ENCODE data around the gene SBNO2.

DNA sequence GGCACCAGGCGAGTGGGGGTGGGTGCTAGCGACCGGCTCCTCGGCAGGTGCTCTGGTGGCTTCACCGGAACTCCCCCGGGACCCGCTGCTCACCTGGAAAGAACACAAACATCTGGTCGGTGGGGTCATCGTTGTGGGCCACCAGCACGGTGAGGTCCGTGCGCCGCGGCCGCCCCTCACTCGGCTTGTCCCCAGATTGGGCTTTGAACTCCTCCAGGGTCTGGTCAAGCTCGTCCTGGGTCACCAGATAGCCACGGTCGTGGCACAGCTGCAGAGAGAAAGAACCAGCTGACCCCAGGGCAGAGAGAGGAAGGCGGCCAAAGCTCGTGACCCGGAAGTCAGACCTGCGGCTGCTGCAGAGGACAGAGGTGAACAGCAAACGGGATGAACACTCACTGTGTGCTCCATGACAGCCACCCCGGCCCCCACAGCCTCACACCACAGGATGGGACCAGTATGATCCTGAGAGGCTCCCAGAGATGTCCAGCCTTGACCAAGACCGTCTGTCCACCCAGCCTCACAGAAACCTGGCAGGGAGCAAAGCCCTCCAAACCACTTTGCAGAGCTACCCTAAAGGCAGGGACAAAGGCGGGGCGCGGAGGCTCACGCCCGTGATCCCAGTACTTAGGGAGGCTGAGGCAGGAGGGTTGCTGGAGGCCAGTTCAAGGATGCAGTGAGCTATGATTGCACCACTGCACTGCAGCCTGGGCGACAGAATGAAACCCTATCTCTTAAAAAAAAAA is 80.1 kb downstream of the SBNO2 start:
- no peak for TF ChIP-seq CREB1 (CRISPR knock-in tag; IDR thresholded peaks at IDR 0.05; ENCODE audit: low read depth)
- TF ChIP-seq, protein P1, sequence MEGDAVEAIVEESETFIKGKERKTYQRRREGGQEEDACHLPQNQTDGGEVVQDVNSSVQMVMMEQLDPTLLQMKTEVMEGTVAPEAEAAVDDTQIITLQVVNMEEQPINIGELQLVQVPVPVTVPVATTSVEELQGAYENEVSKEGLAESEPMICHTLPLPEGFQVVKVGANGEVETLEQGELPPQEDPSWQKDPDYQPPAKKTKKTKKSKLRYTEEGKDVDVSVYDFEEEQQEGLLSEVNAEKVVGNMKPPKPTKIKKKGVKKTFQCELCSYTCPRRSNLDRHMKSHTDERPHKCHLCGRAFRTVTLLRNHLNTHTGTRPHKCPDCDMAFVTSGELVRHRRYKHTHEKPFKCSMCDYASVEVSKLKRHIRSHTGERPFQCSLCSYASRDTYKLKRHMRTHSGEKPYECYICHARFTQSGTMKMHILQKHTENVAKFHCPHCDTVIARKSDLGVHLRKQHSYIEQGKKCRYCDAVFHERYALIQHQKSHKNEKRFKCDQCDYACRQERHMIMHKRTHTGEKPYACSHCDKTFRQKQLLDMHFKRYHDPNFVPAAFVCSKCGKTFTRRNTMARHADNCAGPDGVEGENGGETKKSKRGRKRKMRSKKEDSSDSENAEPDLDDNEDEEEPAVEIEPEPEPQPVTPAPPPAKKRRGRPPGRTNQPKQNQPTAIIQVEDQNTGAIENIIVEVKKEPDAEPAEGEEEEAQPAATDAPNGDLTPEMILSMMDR (conservative IDR thresholded peaks at IDR 0.05; ENCODE audit: low read depth in 2 of 2) = no peak
- TF ChIP-seq, protein P2, sequence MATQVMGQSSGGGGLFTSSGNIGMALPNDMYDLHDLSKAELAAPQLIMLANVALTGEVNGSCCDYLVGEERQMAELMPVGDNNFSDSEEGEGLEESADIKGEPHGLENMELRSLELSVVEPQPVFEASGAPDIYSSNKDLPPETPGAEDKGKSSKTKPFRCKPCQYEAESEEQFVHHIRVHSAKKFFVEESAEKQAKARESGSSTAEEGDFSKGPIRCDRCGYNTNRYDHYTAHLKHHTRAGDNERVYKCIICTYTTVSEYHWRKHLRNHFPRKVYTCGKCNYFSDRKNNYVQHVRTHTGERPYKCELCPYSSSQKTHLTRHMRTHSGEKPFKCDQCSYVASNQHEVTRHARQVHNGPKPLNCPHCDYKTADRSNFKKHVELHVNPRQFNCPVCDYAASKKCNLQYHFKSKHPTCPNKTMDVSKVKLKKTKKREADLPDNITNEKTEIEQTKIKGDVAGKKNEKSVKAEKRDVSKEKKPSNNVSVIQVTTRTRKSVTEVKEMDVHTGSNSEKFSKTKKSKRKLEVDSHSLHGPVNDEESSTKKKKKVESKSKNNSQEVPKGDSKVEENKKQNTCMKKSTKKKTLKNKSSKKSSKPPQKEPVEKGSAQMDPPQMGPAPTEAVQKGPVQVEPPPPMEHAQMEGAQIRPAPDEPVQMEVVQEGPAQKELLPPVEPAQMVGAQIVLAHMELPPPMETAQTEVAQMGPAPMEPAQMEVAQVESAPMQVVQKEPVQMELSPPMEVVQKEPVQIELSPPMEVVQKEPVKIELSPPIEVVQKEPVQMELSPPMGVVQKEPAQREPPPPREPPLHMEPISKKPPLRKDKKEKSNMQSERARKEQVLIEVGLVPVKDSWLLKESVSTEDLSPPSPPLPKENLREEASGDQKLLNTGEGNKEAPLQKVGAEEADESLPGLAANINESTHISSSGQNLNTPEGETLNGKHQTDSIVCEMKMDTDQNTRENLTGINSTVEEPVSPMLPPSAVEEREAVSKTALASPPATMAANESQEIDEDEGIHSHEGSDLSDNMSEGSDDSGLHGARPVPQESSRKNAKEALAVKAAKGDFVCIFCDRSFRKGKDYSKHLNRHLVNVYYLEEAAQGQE (IDR thresholded peaks at IDR 0.05; ENCODE audit: unreplicated experiment) = no peak
- TF ChIP-seq EZH2phosphoT487 (IDR thresholded peaks at IDR 0.05; ENCODE audit: unreplicated experiment) = no peak
- no peak for TF ChIP-seq EZH2 (IDR thresholded peaks at IDR 0.05; ENCODE audit: low read depth, unreplicated experiment)
- no peak for TF ChIP-seq POLR2AphosphoS5 (IDR thresholded peaks at IDR 0.05; ENCODE audit: low read depth)
- TF ChIP-seq ZNF114 (CRISPR knock-in tag; IDR thresholded peaks at IDR 0.05) = no peak

Measured in GM23338 (cell line).